SK-N-SH (cell line): Measurements from ENCODE around the gene CDK8. TPM values are rescaled to one million over a fixed set of nuclear protein-coding genes. Genes with fewer than 3 reads are reported as not detected.

Experiments
- CTCF ChIA-PET: fragments of 300-600, 350-600 bp; formaldehyde crosslinking; extraction: SDS; loops from one replicate; lab custom pipeline; 2021; lab: Yijun Ruan, JAX
- POLR2A ChIA-PET: fragments of 350-600 bp; sonication (Branson Sonifier 250); formaldehyde crosslinking; extraction: SDS; loops from one replicate; lab custom pipeline; 2020; ENCODE audit warnings: antibody characterized with exemption, inconsistent platforms; lab: Yijun Ruan, JAX
- DNase-seq: peaks from one replicate; pipeline ENCODE4 v3.0.0; 2012
- H2AFZ ChIP-seq: fragments of 200-600 bp; sonication (generic); 2 replicates; pipeline ENCODE4 v1.8.1; 2016; ENCODE audit warnings: antibody characterized with exemption, mild to moderate bottlenecking, low read depth
- H3F3A ChIP-seq: fragments of 200-600 bp; sonication (generic); replicated peaks from 2 replicates; pipeline ENCODE3; 2016; ENCODE audit warnings: antibody characterized with exemption, mild to moderate bottlenecking; ENCODE audit not compliant: insufficient read depth
- H3K27ac ChIP-seq, 2 experiments: fragments of 200-500 bp in 1 of 2; fragments of 200-600 bp in 1 of 2; sonication (Bioruptor generic) in 1 of 2; sonication (generic), shearing (Covaris generic) in 1 of 2; 2 replicates each; pipeline versions ENCODE4 v1.5.1 to v1.6.1; 2014 to 2016; ENCODE audit warnings: low read depth in 2 of 2, inconsistent platforms in 1 of 2, low read length in 1 of 2, mild to moderate bottlenecking in 1 of 2, mixed read lengths in 1 of 2
- H3K27me3 ChIP-seq: fragments of 200-600 bp; sonication (generic), shearing (Covaris generic); 2 replicates; pipeline ENCODE4 v1.6.1; 2016; ENCODE audit warnings: mixed run types; ENCODE audit not compliant: insufficient read depth
- H3K36me3 ChIP-seq, 2 experiments: fragments of 200-500 bp in 1 of 2; fragments of 200-600 bp in 1 of 2; sonication (Bioruptor generic) in 1 of 2; sonication (generic) in 1 of 2; replicated peaks in 1 of 2; 2 replicates each; pipeline versions ENCODE3 to v1.5.1; 2014 to 2016; ENCODE audit warnings: low read length in 1 of 2, mild to moderate bottlenecking in 1 of 2; ENCODE audit not compliant: insufficient read depth in 2 of 2, control insufficient read depth in 1 of 2
- H3K4me1 ChIP-seq, 2 experiments: fragments of 200-500 bp in 1 of 2; fragments of 200-600 bp in 1 of 2; sonication (Bioruptor generic) in 1 of 2; sonication (generic), shearing (Covaris generic) in 1 of 2; 2 replicates each; pipeline versions ENCODE4 v1.5.1 to v1.6.1; 2014 to 2016; ENCODE audit warnings: low read depth in 1 of 2, low read length in 1 of 2, mixed run types in 1 of 2; ENCODE audit not compliant: insufficient read depth in 2 of 2, control insufficient read depth in 1 of 2
- H3K4me2 ChIP-seq: fragments of 200-600 bp; sonication (generic), shearing (Covaris generic); 2 replicates; pipeline ENCODE4 v1.6.1; 2017; ENCODE audit warnings: mixed run types
- H3K4me3 ChIP-seq, 2 experiments: fragments of 200-500 bp in 1 of 2; fragments of 200-600 bp in 1 of 2; sonication (Bioruptor generic) in 1 of 2; sonication (generic), shearing (Covaris generic) in 1 of 2; 2 replicates each; pipeline versions ENCODE4 v1.5.1 to v1.8.1; 2014 to 2016; ENCODE audit warnings: low read depth in 2 of 2, inconsistent platforms in 1 of 2, low read length in 1 of 2, mild to moderate bottlenecking in 1 of 2, mixed read lengths in 1 of 2, moderate library complexity in 1 of 2
- H3K79me2 ChIP-seq: fragments of 200-600 bp; sonication (generic); 2 replicates; pipeline ENCODE4 v1.8.1; 2017; ENCODE audit warnings: mild to moderate bottlenecking; ENCODE audit not compliant: insufficient read depth
- H3K9ac ChIP-seq: fragments of 200-600 bp; sonication (generic); 2 replicates; pipeline ENCODE4 v1.6.1; 2017; ENCODE audit warnings: mixed run types
- H3K9me2 ChIP-seq: fragments of 200-600 bp; sonication (generic); 2 replicates; pipeline ENCODE4 v1.6.1; 2017; ENCODE audit warnings: mixed run types
- H3K9me3 ChIP-seq: fragments of 200-600 bp; sonication (generic); 2 replicates; pipeline ENCODE4 v1.6.1; 2017; ENCODE audit warnings: mixed run types, mild to moderate bottlenecking, moderate library complexity
- H4K20me1 ChIP-seq: fragments of 200-600 bp; sonication (generic); 2 replicates; pipeline ENCODE4 v1.6.1; 2017; ENCODE audit warnings: mild to moderate bottlenecking, mixed run types; ENCODE audit not compliant: insufficient read depth
- EP300 ChIP-seq, 2 experiments: IDR thresholded peaks; 2 replicates each; pipeline versions ENCODE4 v1.4.0 to v1.6.1; 2012; ENCODE audit warnings: borderline replicate concordance in 1 of 2, low read depth in 1 of 2, low read length in 1 of 2
- EZH2phosphoT487 ChIP-seq: fragments of 200-600 bp; sonication (generic); IDR thresholded peaks from 2 replicates; pipeline ENCODE4 v1.6.1; 2017; ENCODE audit warnings: low read depth, mixed run types, mild to moderate bottlenecking, antibody characterized with exemption, moderate library complexity, borderline replicate concordance
- FOSL2 ChIP-seq: IDR thresholded peaks from 2 replicates; pipeline ENCODE4 v1.4.0; 2012; ENCODE audit warnings: low read depth, mild to moderate bottlenecking, moderate library complexity, borderline replicate concordance
- GATA2 ChIP-seq: sonication (generic); formaldehyde crosslinking; IDR thresholded peaks from 2 replicates; pipeline ENCODE4 v1.5.0; 2020; ENCODE audit warnings: mild to moderate bottlenecking, missing genetic modification reagents
- MAX ChIP-seq: IDR thresholded peaks from 2 replicates; pipeline ENCODE4 v1.4.0; 2012; ENCODE audit warnings: low read depth
- PBX3 ChIP-seq: IDR thresholded peaks from 2 replicates; pipeline ENCODE4; 2012
- RFX5 ChIP-seq: IDR thresholded peaks from 2 replicates; pipeline ENCODE4 v1.6.1; 2012; ENCODE audit warnings: mild to moderate bottlenecking, improper control_type of control experiment, low read length
- RXRA ChIP-seq: IDR thresholded peaks from 2 replicates; pipeline ENCODE4 v1.4.0; 2012; ENCODE audit warnings: low read depth, mild to moderate bottlenecking, borderline replicate concordance
- SMC3 ChIP-seq: IDR thresholded peaks from 2 replicates; pipeline ENCODE4 v1.6.1; 2012; ENCODE audit warnings: low read depth, low read length, improper control_type of control experiment
- TEAD4 ChIP-seq: IDR thresholded peaks from 2 replicates; pipeline ENCODE4 v1.4.0; 2012; ENCODE audit warnings: mild to moderate bottlenecking, borderline replicate concordance; ENCODE audit not compliant: insufficient read depth
- YY1 ChIP-seq: IDR thresholded peaks from 2 replicates; pipeline ENCODE4 v1.4.0; 2012; ENCODE audit warnings: low read depth, mild to moderate bottlenecking
- WGBS: methylation state at CpG from one replicate; pipeline ENCODE4 v1.1.6; 2017; ENCODE audit warnings: low lambda C conversion rate; 5-methylcytosine and 5-hydroxymethylcytosine counted together
- polyA plus RNA-seq, 3 experiments: library from polyadenylated mRNA; depleted of rRNA; stranded (reverse); fragments of >200 nt; gene quantifications; 2 replicates each; pipeline ENCODE4 v1.2.3, GENCODE V29; 2012

The CDK8 gene
- polyA plus RNA-seq, 1 of the 3 experiments (the other 2 are of a cell fraction) = 10.1 TPM

- H3K36me3 ChIP-seq = peaks cover 89 to 92% of the 10 kb centered on the region in 2 experiments
Observed at GRCh38 chr13:26213982-26214381, 39.9 kb upstream of the CDK8 start.

GRCh38 chr13:26216042-26216441 lies 37.9 kb upstream of the CDK8 start:
- no peak for DNase-seq
- no peaks in the 10 kb centered on the region for H3K9me2 ChIP-seq
- peaks cover 90 to 92% of the 10 kb centered on the region in 2 experiments for H3K36me3 ChIP-seq
- WGBS = 95% methylated on average over 2 of the region's 2 CpGs
- TF ChIP-seq RXRA (no peak), EP300 (IDR thresholded peaks at IDR 0.05; ENCODE audit: borderline replicate concordance in 1 of 2, low read depth in 1 of 2, low read length in 1 of 2) (no peak), SMC3 (no peak), PBX3 (no peak)
- H3K27me3 ChIP-seq = no peaks in the 10 kb centered on the region
- H3K79me2 ChIP-seq = peaks cover 21% of the 10 kb centered on the region
- no peak overlapping the region for H2AFZ ChIP-seq
- peaks cover 3% of the 10 kb centered on the region for H3F3A ChIP-seq
- peaks cover 0 to 8% of the 10 kb centered on the region in 2 experiments; a peak in 2 of 4 replicates for H3K4me1 ChIP-seq
- H3K9ac ChIP-seq = no peak overlapping the region
- no peaks in the 10 kb centered on the region for H4K20me1 ChIP-seq
- H3K9me3 ChIP-seq = no peaks in the 10 kb centered on the region
- H3K4me3 ChIP-seq = no peak overlapping the region
- ChIA-PET POLR2A (interaction anchor here (0.6 kb wide), 1 partner anchor 574 kb away, joined by 5 read pairs; no protein-coding TSS in a partner anchor), CTCF (interaction anchor here (3.5 kb wide), 1 partner anchor 30 kb away, joined by 11 read pairs; no protein-coding TSS in a partner anchor)
- no peak overlapping the region for H3K27ac ChIP-seq
- no peak overlapping the region for H3K4me2 ChIP-seq

More at GRCh38 chr13:26213982-26214381, 39.9 kb upstream of the CDK8 start:
- Histone ChIP-seq H2AFZ (no peak overlapping the region), H3K9me3 (no peaks in the 10 kb centered on the region), H3K27me3 (no peaks in the 10 kb centered on the region), H3K4me1 (no peaks in the 10 kb centered on the region; a peak in 1 of 4 replicates), H3K9ac (no peak overlapping the region), H3K27ac (no peak overlapping the region), H3K4me2 (no peak overlapping the region), H3K79me2 (peaks cover under 1% of the 10 kb centered on the region), H3K9me2 (no peaks in the 10 kb centered on the region), H4K20me1 (no peaks in the 10 kb centered on the region), H3K4me3 (no peak overlapping the region), H3F3A (peaks cover 9% of the 10 kb centered on the region)
- no peak for DNase-seq
- 97% methylated on average over 6 of the region's 6 CpGs for WGBS
- POLR2A ChIA-PET = no interaction called here
- no peak for TF ChIP-seq TEAD4
- no peak for TF ChIP-seq FOSL2
- TF ChIP-seq RFX5 = no peak
- TF ChIP-seq EZH2phosphoT487 = no peak
- TF ChIP-seq YY1 = no peak
- TF ChIP-seq GATA2 = no peak
- no peak for TF ChIP-seq MAX
- CTCF ChIA-PET = no interaction called here
